ENCODE results near the gene ZNF79. TPM values are rescaled to one million over a fixed set of nuclear protein-coding genes. Genes with fewer than 3 reads are reported as not detected.
A peak's percentile ranks its signal among the peaks of the same experiment; 100 is the strongest.

Gene ZNF79
- total and polyA plus RNA-seq, 9 of the 15 experiments (the other 6 are each of a cell fraction or from before 2014, with no cell fraction given), result 0.62 to 7.0 (median 4.1) TPM

DNA sequence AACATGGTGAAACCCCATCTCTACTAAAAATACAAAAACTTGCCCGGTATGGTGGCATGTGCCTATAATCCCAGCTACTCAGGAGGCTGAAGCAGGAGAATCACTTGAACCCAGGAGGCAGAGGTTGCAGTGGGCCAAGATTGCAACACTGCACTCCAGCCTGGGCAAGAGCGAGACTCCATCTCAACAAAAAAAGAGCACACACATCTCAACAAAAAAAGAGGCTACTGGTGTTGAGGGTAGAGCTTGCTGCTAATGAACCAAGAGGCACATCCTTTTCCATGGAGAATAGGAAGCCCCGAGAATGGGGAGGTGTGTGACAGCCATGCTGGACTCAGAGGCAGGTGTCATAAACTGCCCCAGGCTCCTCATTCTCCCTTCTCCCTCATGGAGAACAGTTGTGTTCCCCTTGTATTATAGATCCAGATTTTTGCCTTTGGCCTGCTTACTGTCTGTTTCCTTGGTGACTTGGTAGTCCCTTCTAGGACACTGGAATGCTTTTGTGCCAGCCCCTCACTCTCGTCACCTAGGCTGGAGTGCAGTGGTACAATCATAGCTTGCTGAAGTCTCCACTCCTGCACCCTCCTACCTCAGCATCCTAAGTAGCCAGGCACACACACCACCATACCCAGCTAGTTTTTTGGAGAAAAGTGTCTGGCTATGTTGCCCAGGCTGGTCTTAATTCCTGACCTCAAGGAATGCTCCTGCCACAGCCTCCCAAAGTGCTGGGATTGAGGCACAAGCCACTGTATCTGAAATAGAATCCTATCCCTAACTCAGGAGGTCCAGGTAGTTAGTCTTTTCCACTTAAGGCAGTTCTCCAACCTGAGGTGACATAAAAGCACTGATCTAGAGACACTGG, 21.9 kb downstream of the ZNF79 start (continued):
- TF ChIP-seq SRSF7 (optimal IDR thresholded peaks at IDR 0.05; ENCODE audit: low read depth, low read length), result no peak
- no peak for TF ChIP-seq RBM15 (IDR thresholded peaks at IDR 0.05; ENCODE audit: insufficient read depth, low read length)
- peak; percentile 98 for TF ChIP-seq ZNF121 (CRISPR knock-in tag; conservative IDR thresholded peaks at IDR 0.05)
- TF ChIP-seq ZNF586 (CRISPR knock-in tag; conservative IDR thresholded peaks at IDR 0.05), result peak; percentile 54; the same call in 1 of the 2 replicates

DNA sequence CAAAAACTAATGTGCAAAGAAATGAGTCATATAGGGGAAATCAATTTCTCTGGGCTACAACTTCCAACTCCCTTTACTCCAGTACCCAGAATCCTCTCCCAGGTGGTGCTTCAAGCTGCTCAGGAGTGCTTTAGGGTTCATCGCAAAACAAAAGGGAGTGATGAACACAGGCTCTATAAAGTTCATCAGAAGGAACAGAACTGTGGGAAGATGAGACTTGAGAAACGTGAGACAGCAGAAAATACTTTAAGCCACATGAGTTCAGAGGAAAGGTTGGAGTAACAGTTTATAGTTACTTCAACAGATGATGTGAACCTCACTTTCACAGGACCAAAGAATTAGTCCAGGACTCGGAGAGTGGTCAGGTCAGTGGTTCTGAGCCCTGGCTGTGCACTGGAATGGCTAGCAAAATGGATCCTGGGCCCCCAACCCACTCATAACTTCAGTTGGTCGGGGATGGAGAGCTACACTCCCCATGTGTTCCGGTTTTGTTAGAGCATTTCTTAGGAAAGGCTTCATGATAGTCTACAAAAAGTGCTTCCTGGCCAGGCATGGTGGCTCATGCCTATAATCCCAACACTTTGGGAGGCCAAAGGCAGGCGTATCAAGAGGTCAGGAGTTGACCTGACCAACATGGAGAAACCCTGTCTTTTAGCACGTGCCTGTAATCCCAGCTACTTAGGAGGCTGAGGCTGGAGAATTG, 22.7 kb downstream of the ZNF79 start:
- peak; percentile 11 for FAIRE-seq
- no peaks in the 10 kb centered on the region for H3K27me3 ChIP-seq (ENCODE audit: control insufficient read depth in 2 of 2, insufficient read depth in 2 of 2, low read length in 2 of 2)
- H3K4me2 ChIP-seq (ENCODE audit: insufficient read depth, low read length), result peak overlapping the region; percentile 12; the same call in 1 of the 2 replicates
- peaks cover 35% of the 10 kb centered on the region for H4K20me1 ChIP-seq (replicated peaks; ENCODE audit: control insufficient read depth, insufficient read depth, low read length)
- peak in 1 of 4 experiments; percentile 34 for DNase-seq (ENCODE audit: extremely low read depth in 1 of 4, low spot score in 3 of 4)
- no peak overlapping the region for H2AFZ ChIP-seq (ENCODE audit: low read depth, low read length)
- H3K4me1 ChIP-seq (replicated peaks in 1 of 2; ENCODE audit: control insufficient read depth in 2 of 2, insufficient read depth in 2 of 2, low read length in 2 of 2), result peaks cover 8 to 12% of the 10 kb centered on the region in 2 experiments; a peak in 4 of 5 replicates
- 78% methylated on average over 7 of the region's 7 CpGs for WGBS (ENCODE audit: insufficient coverage, low coverage, missing lambda C conversion rate)
- H3K27ac ChIP-seq (ENCODE audit: extremely low read depth, low read depth, low read length), result peak overlapping the region; percentile 82; the same call in 2 of the 3 replicates
- BruUV-seq (replicated peaks), result no TSS peak
- H3K36me3 ChIP-seq (ENCODE audit: control insufficient read depth, insufficient read depth, low read length), result peaks cover 83% of the 10 kb centered on the region
- ChIA-PET CTCF (ENCODE audit: low intra/inter-chr PET ratio) (no interaction called here), POLR2A (interaction anchor here (0.6 to 5.5 kb wide), 7 partner anchors 10 to 54 kb away, joined by 3 to 30 read pairs (median 3); partner anchors contain the start of gene ZNF79)
- intact Hi-C loops (cut with micrococcal nuclease), result no loop called here
- H3K9me1 ChIP-seq (ENCODE audit: control insufficient read depth, insufficient read depth, low read length), result no peaks in the 10 kb centered on the region
- peaks cover 12% of the 10 kb centered on the region for H3K9me3 ChIP-seq (replicated peaks; ENCODE audit: control insufficient read depth, insufficient read depth, low read depth, low read length)
- ATAC-seq, result peak; percentile 3
- H3K4me3 ChIP-seq, result no peak overlapping the region
- peaks cover 52% of the 10 kb centered on the region for H3K79me2 ChIP-seq (ENCODE audit: control insufficient read depth, insufficient read depth, low read length)
- in situ Hi-C loops (cut with MboI), result no loop called here
- no peak overlapping the region for H3K9ac ChIP-seq (ENCODE audit: insufficient read depth in 1 of 2, low read depth in 2 of 2, low read length in 2 of 2)
- TF ChIP-seq MYBL2 (IDR thresholded peaks at IDR 0.05; ENCODE audit: low read depth), result no peak
- no peak for TF ChIP-seq MYBL2 (CRISPR knock-in tag; IDR thresholded peaks at IDR 0.05; ENCODE audit: borderline replicate concordance)
- TF ChIP-seq SIRT6 (IDR thresholded peaks at IDR 0.05; ENCODE audit: low read depth, low read length), result peak; percentile 26
- TF ChIP-seq, protein P1, sequence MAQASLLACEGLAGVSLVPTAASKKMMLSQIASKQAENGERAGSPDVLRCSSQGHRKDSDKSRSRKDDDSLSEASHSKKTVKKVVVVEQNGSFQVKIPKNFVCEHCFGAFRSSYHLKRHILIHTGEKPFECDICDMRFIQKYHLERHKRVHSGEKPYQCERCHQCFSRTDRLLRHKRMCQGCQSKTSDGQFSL (CRISPR knock-in tag; IDR thresholded peaks at IDR 0.05), result no peak
- TF ChIP-seq, protein P1 (tag; IDR thresholded peaks at IDR 0.05), result no peak
- TF ChIP-seq NCOR1 (IDR thresholded peaks at IDR 0.05), result 0 out of 2 replicates have a peak, but pooled peaks have one; percentile 4
- TF ChIP-seq, protein P2, sequence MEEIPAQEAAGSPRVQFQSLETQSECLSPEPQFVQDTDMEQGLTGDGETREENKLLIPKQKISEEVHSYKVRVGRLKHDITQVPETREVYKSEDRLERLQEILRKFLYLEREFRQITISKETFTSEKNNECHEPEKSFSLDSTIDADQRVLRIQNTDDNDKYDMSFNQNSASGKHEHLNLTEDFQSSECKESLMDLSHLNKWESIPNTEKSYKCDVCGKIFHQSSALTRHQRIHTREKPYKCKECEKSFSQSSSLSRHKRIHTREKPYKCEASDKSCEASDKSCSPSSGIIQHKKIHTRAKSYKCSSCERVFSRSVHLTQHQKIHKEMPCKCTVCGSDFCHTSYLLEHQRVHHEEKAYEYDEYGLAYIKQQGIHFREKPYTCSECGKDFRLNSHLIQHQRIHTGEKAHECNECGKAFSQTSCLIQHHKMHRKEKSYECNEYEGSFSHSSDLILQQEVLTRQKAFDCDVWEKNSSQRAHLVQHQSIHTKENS (CRISPR knock-in tag; IDR thresholded peaks at IDR 0.05), result no peak
- peak; percentile 4 for TF ChIP-seq POLR2A (conservative IDR thresholded peaks at IDR 0.05)
- TF ChIP-seq, protein P3, sequence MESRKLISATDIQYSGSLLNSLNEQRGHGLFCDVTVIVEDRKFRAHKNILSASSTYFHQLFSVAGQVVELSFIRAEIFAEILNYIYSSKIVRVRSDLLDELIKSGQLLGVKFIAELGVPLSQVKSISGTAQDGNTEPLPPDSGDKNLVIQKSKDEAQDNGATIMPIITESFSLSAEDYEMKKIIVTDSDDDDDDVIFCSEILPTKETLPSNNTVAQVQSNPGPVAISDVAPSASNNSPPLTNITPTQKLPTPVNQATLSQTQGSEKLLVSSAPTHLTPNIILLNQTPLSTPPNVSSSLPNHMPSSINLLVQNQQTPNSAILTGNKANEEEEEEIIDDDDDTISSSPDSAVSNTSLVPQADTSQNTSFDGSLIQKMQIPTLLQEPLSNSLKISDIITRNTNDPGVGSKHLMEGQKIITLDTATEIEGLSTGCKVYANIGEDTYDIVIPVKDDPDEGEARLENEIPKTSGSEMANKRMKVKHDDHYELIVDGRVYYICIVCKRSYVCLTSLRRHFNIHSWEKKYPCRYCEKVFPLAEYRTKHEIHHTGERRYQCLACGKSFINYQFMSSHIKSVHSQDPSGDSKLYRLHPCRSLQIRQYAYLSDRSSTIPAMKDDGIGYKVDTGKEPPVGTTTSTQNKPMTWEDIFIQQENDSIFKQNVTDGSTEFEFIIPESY (CRISPR knock-in tag; IDR thresholded peaks at IDR 0.05), result no peak
- TF ChIP-seq SLC30A9 (CRISPR knock-in tag; IDR thresholded peaks at IDR 0.05), result no peak
- 0 out of 2 replicates have a peak, but pooled peaks have one; percentile 4 for TF ChIP-seq ELF4 (CRISPR knock-in tag; IDR thresholded peaks at IDR 0.05)
